GM12878 (cell line): ENCODE measurements around the gene TBC1D1. TPM values are rescaled to one million over a fixed set of nuclear protein-coding genes. Genes with fewer than 3 reads are reported as not detected.

Experiments
- ATAC-seq: fragments of 200-7000 bp; cut with Tn5 transposase; 3 replicates; pipeline ENCODE4 v1.9.1; 2020; ENCODE audit warnings: mild to moderate bottlenecking, moderate library complexity
- BruUV-seq: library from RNA; stranded (reverse); fragments of 400-500 nt; replicated peaks from 2 replicates; lab custom pipeline; 2021; lab: Mats Ljungman, UMichigan
- CTCF ChIA-PET: fragments of 300-600 bp; sonication (Branson Sonifier 250); formaldehyde crosslinking; extraction: SDS; loops from one replicate; lab custom pipeline; 2021; ENCODE audit warnings: inconsistent platforms; lab: Yijun Ruan, JAX
- POLR2A ChIA-PET: fragments of 350-600 bp; formaldehyde crosslinking; extraction: SDS; loops from one replicate; lab custom pipeline; 2021; ENCODE audit warnings: inconsistent platforms; lab: Charles Lee
- RAD21 ChIA-PET: fragments of 300-600 bp; sonication (Branson Sonifier 250); formaldehyde crosslinking; loops from one replicate; lab custom pipeline; 2023; ENCODE audit warnings: antibody characterized with exemption; ENCODE audit not compliant: unreplicated experiment; lab: Charles Lee
- SMC1A ChIA-PET: fragments of 300-600 bp; sonication (Branson Sonifier 250); formaldehyde crosslinking; loops from one replicate; lab custom pipeline; 2023; ENCODE audit not compliant: unreplicated experiment, uncharacterized antibody; lab: Charles Lee
- DNase-seq: peaks from one replicate; pipeline ENCODE4 v3.0.0-alpha.2; 2011; ENCODE audit warnings: low read depth, low spot score
- FAIRE-seq: peaks from 3 replicates; lab custom pipeline; 2011; peaks lifted over from hg19 to GRCh38; lab: Jason Lieb, UNC
- H2AFZ ChIP-seq: 2 replicates; pipeline ENCODE4 v1.6.0; 2011; ENCODE audit warnings: low read depth, low read length, control low read depth; ENCODE audit not compliant: control insufficient read depth
- H3K27ac ChIP-seq: 2 replicates; pipeline ENCODE4 v1.5.1; 2011; ENCODE audit warnings: control low read depth; ENCODE audit not compliant: control insufficient read depth, insufficient read depth
- H3K27me3 ChIP-seq, 2 experiments: replicated peaks in 1 of 2; 2 replicates each; pipeline versions ENCODE4 v1.6.0 to v1.6.1; 2011; ENCODE audit warnings: low read length in 1 of 2; ENCODE audit not compliant: control insufficient read depth in 2 of 2, insufficient read depth in 2 of 2
- H3K36me3 ChIP-seq, 2 experiments: 2 replicates each; pipeline ENCODE4 v1.5.1; 2011; ENCODE audit warnings: low read length in 1 of 2; ENCODE audit not compliant: control insufficient read depth in 2 of 2, insufficient read depth in 2 of 2
- H3K4me1 ChIP-seq: 2 replicates; pipeline ENCODE4 v1.6.1; 2011; ENCODE audit warnings: mild to moderate bottlenecking, low read length, moderate library complexity, mixed read lengths; ENCODE audit not compliant: control insufficient read depth, insufficient read depth
- H3K4me2 ChIP-seq: 2 replicates; pipeline ENCODE4 v1.6.0; 2011; ENCODE audit warnings: control low read depth; ENCODE audit not compliant: control insufficient read depth, insufficient read depth
- H3K4me3 ChIP-seq: fragments of 200-600 bp; sonication (generic); 2 replicates; pipeline ENCODE4 v1.5.1; 2016
- H3K79me2 ChIP-seq: 2 replicates; pipeline ENCODE4 v1.6.0; 2011; ENCODE audit warnings: low read length; ENCODE audit not compliant: control insufficient read depth, insufficient read depth
- H3K9ac ChIP-seq: 2 replicates; pipeline ENCODE4 v1.8.0; 2011; ENCODE audit warnings: low read length, control low read depth, mixed read lengths; ENCODE audit not compliant: control insufficient read depth, insufficient read depth
- H3K9me3 ChIP-seq: replicated peaks from 3 replicates; pipeline ENCODE4 v1.5.1; 2011; ENCODE audit warnings: mild to moderate bottlenecking, low read length; ENCODE audit not compliant: control insufficient read depth, insufficient read depth
- H4K20me1 ChIP-seq: 2 replicates; pipeline ENCODE4 v1.6.0; 2011; ENCODE audit not compliant: control insufficient read depth, insufficient read depth
- HCFC1 ChIP-seq: fragments of 150-350 bp; IDR thresholded peaks from 2 replicates; pipeline ENCODE4 v1.6.1; 2014; ENCODE audit warnings: low read length
- POLR2AphosphoS2 ChIP-seq: IDR thresholded peaks from 2 replicates; pipeline ENCODE4 v1.6.1; 2011; ENCODE audit warnings: low read depth, mild to moderate bottlenecking, low read length, improper control_type of control experiment, moderate library complexity
- SRF ChIP-seq, 2 experiments: IDR thresholded peaks; 2 replicates each; pipeline ENCODE4 v1.6.1; 2011; ENCODE audit warnings: low read depth in 2 of 2, low read length in 2 of 2, mild to moderate bottlenecking in 1 of 2, moderate library complexity in 1 of 2
- ZBTB11 ChIP-seq: fragments of 450-650 bp; formaldehyde crosslinking; IDR thresholded peaks from 2 replicates; pipeline ENCODE4 v1.5.0; 2022; ENCODE audit warnings: mild to moderate bottlenecking, missing genetic modification characterization
- WGBS: methylation state at CpG from one replicate; pipeline ENCODE4 v1.1.6; 2016; ENCODE audit warnings: low lambda C conversion rate; ENCODE audit not compliant: insufficient replicate concordance, insufficient coverage; ENCODE audit errors: missing lambda C conversion rate; 5-methylcytosine and 5-hydroxymethylcytosine counted together
- in situ Hi-C: fragments of 300-500 bp; cut with MboI; formaldehyde crosslinking; loops from 9 replicates; pipeline ENCODE4 v1.14.3; 2018; ENCODE audit warnings: mixed read lengths
- intact Hi-C: fragments of 100-400 bp; cut with micrococcal nuclease; formaldehyde crosslinking; loops from one replicate; pipeline ENCODE4 v1.14.2; 2022; ENCODE audit not compliant: unreplicated experiment
- polyA plus RNA-seq, 11 experiments: library from polyadenylated mRNA; depleted of rRNA in 4 of 11; unstranded in 6 of 11; stranded (reverse) in 5 of 11; fragments of >200 nt; fragmentation: Nextera tagmentation in 4 of 11; fragmentation: Illumina TruSeq in 1 of 11; extraction: Ambion mirVana in 4 of 11; extraction: Trizol in 1 of 11; gene quantifications; 1 replicate in 1 of 11; 2 replicates in 10 of 11; pipeline versions ENCODE4 v1.2.1 to v1.2.3, GENCODE V29; 2011 to 2016; ENCODE audit warnings: inconsistent platforms in 2 of 11, missing spikeins in 2 of 11, low read depth in 1 of 11
- total RNA-seq, 4 experiments: library from RNA; depleted of rRNA in 3 of 4; stranded (reverse); fragments of >200 nt in 3 of 4; fragmentation: Illumina TruSeq in 1 of 4; extraction: Trizol in 1 of 4; gene quantifications; 2 replicates each; pipeline versions ENCODE4 v1.2.1 to v1.2.3, GENCODE V29; 2013 to 2021

The TBC1D1 gene
- total and polyA plus RNA-seq, 10 of the 15 experiments (the other 5 are each of a cell fraction or from before 2014, with no cell fraction given): 5.3 to 102 (median 57.8) TPM

GRCh38 chr4:38009949-38010348 lies 119.1 kb downstream of the TBC1D1 start:
- no peak overlapping the region for H3K9ac ChIP-seq
- SMC1A ChIA-PET: interaction anchor here (1.0 kb wide), 1 partner anchor 14 kb away, joined by 3 read pairs; no protein-coding TSS in a partner anchor
- RAD21 ChIA-PET: no interaction called here
- H3K4me3 ChIP-seq: no peak overlapping the region
- H3K27me3 ChIP-seq: no peaks in the 10 kb centered on the region
- no peaks in the 10 kb centered on the region; the same call in none of the 2 replicates for H3K79me2 ChIP-seq
- peaks cover 3 to 6% of the 10 kb centered on the region in 2 experiments; a peak in 2 of 4 replicates for H3K36me3 ChIP-seq
- in situ Hi-C loops: no loop called here
- H3K4me2 ChIP-seq: no peak overlapping the region
- no peaks in the 10 kb centered on the region for H4K20me1 ChIP-seq
- WGBS: 99% methylated on average over 3 of the region's 3 CpGs
- no peak overlapping the region for H2AFZ ChIP-seq
- FAIRE-seq (no peak), ATAC-seq (no peak), DNase-seq (no peak)
- CTCF ChIA-PET: no interaction called here
- POLR2A ChIA-PET: interaction anchor here (1.1 kb wide), 1 partner anchor 19 kb away, joined by 4 read pairs; no protein-coding TSS in a partner anchor
- no peaks in the 10 kb centered on the region for H3K9me3 ChIP-seq
- no peaks in the 10 kb centered on the region for H3K4me1 ChIP-seq
- intact Hi-C loops: no loop called here
- H3K27ac ChIP-seq: no peak overlapping the region
- TF ChIP-seq POLR2AphosphoS2 (no peak), ZBTB11 (CRISPR knock-in tag) (no peak), HCFC1 (no peak), SRF (IDR thresholded peaks at IDR 0.05; ENCODE audit: low read depth in 2 of 2, low read length in 2 of 2) (no peak)
- BruUV-seq: no TSS peak
